GM12878 (cell line): ENCODE results near the gene NAV2. TPM values are rescaled to one million over a fixed set of nuclear protein-coding genes. Genes with fewer than 3 reads are reported as not detected.

Experiments used
- BMI1 ChIP-seq: fragments of 450-650 bp; IDR thresholded peaks from 2 replicates; pipeline ENCODE4 v1.6.1; 2016; ENCODE audit warnings: mild to moderate bottlenecking, moderate library complexity, borderline replicate concordance
- MXI1 ChIP-seq: fragments of 150-350 bp; IDR thresholded peaks from 2 replicates; pipeline ENCODE4 v1.6.1; 2011; ENCODE audit warnings: low read depth, mild to moderate bottlenecking, inconsistent platforms, low read length, improper control_type of control experiment
- NR2F1 ChIP-seq: fragments of 450-650 bp; conservative IDR thresholded peaks from 2 replicates; pipeline ENCODE4 v1.6.1; 2017; ENCODE audit warnings: mild to moderate bottlenecking
- ZNF274 ChIP-seq: IDR thresholded peaks from one replicate; pipeline ENCODE4 v1.8.0; 2011; ENCODE audit not compliant: insufficient read length, insufficient read depth
- polyA plus RNA-seq, 11 experiments: library from polyadenylated mRNA; depleted of rRNA in 4 of 11; unstranded in 6 of 11; stranded (reverse) in 5 of 11; fragments of >200 nt; fragmentation: Nextera tagmentation in 4 of 11; fragmentation: Illumina TruSeq in 1 of 11; extraction: Ambion mirVana in 4 of 11; extraction: Trizol in 1 of 11; gene quantifications; 1 replicate in 1 of 11; 2 replicates in 10 of 11; pipeline versions ENCODE4 v1.2.1 to v1.2.3, GENCODE V29; 2011 to 2016; ENCODE audit warnings: inconsistent platforms in 2 of 11, missing spikeins in 2 of 11, low read depth in 1 of 11
- total RNA-seq, 4 experiments: library from RNA; depleted of rRNA in 3 of 4; stranded (reverse); fragments of >200 nt in 3 of 4; fragmentation: Illumina TruSeq in 1 of 4; extraction: Trizol in 1 of 4; gene quantifications; 2 replicates each; pipeline versions ENCODE4 v1.2.1 to v1.2.3, GENCODE V29; 2013 to 2021
- TF ChIP-seq, protein P1 (sequence below): fragments of 450-650 bp; IDR thresholded peaks from 2 replicates; pipeline ENCODE4 v1.6.1; 2018; ENCODE audit warnings: mild to moderate bottlenecking, low read depth, moderate library complexity; ENCODE audit not compliant: partially characterized antibody
- TF ChIP-seq, protein P2 (sequence below): IDR thresholded peaks from 2 replicates; pipeline ENCODE4 v1.6.1; 2012; ENCODE audit warnings: low read depth, low read length, improper control_type of control experiment
- TF ChIP-seq, protein P3 (sequence below): fragments of 450-650 bp; IDR thresholded peaks from 2 replicates; pipeline ENCODE4 v1.6.1; 2017; ENCODE audit warnings: mild to moderate bottlenecking
- TF ChIP-seq, protein P4 (sequence below): IDR thresholded peaks from 2 replicates; pipeline ENCODE4 v1.6.1; 2012; ENCODE audit warnings: low read length, inconsistent platforms
- TF ChIP-seq, protein P5 (sequence below): fragments of 150-350 bp; IDR thresholded peaks from 2 replicates; pipeline ENCODE4 v1.6.1; 2016; ENCODE audit warnings: low read depth, low read length

NAV2 gene
- total and polyA plus RNA-seq, 10 of the 15 experiments (the other 5 are each of a cell fraction or from before 2014, with no cell fraction given) = 0.35 to 6.1 (median 1.1) TPM

DNA sequence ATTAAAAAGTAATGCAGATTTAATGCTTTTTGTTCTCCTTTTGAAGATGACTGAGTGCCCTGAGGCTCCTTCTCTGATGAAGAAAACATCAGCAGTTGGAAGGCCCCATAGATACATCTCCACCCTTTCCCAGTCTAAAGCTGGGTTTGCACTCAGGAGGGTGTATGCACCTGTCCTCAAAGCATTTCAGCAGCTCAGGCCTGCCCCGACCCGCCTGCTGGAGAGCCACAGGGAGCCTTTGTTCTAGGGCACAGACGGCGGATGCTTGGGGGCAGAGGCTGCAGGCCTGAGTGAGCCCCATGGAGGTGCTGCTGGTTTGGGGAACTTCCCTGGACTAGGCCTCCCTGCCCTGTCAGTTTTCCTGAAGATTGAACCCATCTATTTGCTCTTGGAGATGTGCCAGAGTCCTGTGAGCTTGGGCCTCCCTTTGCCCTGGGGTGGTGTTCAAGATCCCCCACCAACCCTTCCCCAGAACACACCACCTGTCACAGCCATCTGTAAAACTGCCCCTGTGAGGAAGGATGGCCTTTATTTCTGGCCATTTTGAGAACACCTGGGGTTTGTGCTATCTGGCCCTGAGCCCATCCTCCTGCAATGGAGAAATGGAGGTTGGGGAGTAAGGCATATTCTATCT is 160.0 kb downstream of the NAV2 start (continued):
- TF ChIP-seq, protein P1, sequence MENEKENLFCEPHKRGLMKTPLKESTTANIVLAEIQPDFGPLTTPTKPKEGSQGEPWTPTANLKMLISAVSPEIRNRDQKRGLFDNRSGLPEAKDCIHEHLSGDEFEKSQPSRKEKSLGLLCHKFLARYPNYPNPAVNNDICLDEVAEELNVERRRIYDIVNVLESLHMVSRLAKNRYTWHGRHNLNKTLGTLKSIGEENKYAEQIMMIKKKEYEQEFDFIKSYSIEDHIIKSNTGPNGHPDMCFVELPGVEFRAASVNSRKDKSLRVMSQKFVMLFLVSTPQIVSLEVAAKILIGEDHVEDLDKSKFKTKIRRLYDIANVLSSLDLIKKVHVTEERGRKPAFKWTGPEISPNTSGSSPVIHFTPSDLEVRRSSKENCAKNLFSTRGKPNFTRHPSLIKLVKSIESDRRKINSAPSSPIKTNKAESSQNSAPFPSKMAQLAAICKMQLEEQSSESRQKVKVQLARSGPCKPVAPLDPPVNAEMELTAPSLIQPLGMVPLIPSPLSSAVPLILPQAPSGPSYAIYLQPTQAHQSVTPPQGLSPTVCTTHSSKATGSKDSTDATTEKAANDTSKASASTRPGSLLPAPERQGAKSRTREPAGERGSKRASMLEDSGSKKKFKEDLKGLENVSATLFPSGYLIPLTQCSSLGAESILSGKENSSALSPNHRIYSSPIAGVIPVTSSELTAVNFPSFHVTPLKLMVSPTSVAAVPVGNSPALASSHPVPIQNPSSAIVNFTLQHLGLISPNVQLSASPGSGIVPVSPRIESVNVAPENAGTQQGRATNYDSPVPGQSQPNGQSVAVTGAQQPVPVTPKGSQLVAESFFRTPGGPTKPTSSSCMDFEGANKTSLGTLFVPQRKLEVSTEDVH = no peak
- TF ChIP-seq MXI1 = no peak
- TF ChIP-seq ZNF274 = no peak
- TF ChIP-seq, protein P2, sequence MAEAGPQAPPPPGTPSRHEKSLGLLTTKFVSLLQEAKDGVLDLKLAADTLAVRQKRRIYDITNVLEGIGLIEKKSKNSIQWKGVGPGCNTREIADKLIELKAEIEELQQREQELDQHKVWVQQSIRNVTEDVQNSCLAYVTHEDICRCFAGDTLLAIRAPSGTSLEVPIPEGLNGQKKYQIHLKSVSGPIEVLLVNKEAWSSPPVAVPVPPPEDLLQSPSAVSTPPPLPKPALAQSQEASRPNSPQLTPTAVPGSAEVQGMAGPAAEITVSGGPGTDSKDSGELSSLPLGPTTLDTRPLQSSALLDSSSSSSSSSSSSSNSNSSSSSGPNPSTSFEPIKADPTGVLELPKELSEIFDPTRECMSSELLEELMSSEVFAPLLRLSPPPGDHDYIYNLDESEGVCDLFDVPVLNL = no peak
- TF ChIP-seq, protein P3, sequence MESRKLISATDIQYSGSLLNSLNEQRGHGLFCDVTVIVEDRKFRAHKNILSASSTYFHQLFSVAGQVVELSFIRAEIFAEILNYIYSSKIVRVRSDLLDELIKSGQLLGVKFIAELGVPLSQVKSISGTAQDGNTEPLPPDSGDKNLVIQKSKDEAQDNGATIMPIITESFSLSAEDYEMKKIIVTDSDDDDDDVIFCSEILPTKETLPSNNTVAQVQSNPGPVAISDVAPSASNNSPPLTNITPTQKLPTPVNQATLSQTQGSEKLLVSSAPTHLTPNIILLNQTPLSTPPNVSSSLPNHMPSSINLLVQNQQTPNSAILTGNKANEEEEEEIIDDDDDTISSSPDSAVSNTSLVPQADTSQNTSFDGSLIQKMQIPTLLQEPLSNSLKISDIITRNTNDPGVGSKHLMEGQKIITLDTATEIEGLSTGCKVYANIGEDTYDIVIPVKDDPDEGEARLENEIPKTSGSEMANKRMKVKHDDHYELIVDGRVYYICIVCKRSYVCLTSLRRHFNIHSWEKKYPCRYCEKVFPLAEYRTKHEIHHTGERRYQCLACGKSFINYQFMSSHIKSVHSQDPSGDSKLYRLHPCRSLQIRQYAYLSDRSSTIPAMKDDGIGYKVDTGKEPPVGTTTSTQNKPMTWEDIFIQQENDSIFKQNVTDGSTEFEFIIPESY = no peak
- TF ChIP-seq NR2F1 = no peak
- TF ChIP-seq, protein P4, sequence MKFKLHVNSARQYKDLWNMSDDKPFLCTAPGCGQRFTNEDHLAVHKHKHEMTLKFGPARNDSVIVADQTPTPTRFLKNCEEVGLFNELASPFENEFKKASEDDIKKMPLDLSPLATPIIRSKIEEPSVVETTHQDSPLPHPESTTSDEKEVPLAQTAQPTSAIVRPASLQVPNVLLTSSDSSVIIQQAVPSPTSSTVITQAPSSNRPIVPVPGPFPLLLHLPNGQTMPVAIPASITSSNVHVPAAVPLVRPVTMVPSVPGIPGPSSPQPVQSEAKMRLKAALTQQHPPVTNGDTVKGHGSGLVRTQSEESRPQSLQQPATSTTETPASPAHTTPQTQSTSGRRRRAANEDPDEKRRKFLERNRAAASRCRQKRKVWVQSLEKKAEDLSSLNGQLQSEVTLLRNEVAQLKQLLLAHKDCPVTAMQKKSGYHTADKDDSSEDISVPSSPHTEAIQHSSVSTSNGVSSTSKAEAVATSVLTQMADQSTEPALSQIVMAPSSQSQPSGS = no peak
- no peak for TF ChIP-seq BMI1
- TF ChIP-seq, protein P5, sequence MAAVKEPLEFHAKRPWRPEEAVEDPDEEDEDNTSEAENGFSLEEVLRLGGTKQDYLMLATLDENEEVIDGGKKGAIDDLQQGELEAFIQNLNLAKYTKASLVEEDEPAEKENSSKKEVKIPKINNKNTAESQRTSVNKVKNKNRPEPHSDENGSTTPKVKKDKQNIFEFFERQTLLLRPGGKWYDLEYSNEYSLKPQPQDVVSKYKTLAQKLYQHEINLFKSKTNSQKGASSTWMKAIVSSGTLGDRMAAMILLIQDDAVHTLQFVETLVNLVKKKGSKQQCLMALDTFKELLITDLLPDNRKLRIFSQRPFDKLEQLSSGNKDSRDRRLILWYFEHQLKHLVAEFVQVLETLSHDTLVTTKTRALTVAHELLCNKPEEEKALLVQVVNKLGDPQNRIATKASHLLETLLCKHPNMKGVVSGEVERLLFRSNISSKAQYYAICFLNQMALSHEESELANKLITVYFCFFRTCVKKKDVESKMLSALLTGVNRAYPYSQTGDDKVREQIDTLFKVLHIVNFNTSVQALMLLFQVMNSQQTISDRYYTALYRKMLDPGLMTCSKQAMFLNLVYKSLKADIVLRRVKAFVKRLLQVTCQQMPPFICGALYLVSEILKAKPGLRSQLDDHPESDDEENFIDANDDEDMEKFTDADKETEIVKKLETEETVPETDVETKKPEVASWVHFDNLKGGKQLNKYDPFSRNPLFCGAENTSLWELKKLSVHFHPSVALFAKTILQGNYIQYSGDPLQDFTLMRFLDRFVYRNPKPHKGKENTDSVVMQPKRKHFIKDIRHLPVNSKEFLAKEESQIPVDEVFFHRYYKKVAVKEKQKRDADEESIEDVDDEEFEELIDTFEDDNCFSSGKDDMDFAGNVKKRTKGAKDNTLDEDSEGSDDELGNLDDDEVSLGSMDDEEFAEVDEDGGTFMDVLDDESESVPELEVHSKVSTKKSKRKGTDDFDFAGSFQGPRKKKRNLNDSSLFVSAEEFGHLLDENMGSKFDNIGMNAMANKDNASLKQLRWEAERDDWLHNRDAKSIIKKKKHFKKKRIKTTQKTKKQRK = no peak
